ENCODE measurements around the gene KYNU.

The KYNU gene

GRCh38 chr2:142961202-142961601 is 83.7 kb downstream of the KYNU start:
- Histone ChIP-seq H3K36me3 (ENCODE audit: insufficient read depth, low read length) (no peaks in the 10 kb centered on the region), H3K4me1 (ENCODE audit: insufficient read depth, low read length) (no peaks in the 10 kb centered on the region), H2AFZ (ENCODE audit: low read depth, low read length) (no peak overlapping the region), H3K27me3 (ENCODE audit: insufficient read depth, low read length) (no peaks in the 10 kb centered on the region), H3K4me3 (ENCODE audit: low read length) (no peak overlapping the region), H3K9me3 (ENCODE audit: low read length) (no peaks in the 10 kb centered on the region)

DNA sequence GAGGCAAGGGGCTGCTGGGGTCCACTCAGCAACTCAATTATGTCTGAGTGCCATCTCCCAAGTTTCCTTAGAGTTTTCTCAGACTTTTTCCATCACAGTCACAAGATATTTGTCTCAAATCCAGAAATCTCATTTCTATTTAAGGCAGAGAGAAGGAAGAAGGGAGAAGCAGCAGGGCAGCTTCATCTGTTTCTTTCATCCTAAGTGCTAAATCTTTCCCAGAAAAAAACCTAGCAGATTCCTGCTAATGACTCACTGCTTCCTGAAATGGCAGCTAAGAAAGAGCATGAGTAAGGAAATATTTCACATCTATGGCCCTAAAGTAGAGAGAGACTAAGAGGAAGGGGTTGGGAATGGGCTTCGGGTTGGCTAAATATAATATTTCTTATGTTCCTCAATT is 88.0 kb downstream of the KYNU start:
- H3K9me3 ChIP-seq (ENCODE audit: low read length) = no peaks in the 10 kb centered on the region
- H3K4me1 ChIP-seq (ENCODE audit: insufficient read depth, low read length) = no peaks in the 10 kb centered on the region
- no peaks in the 10 kb centered on the region for H3K36me3 ChIP-seq (ENCODE audit: insufficient read depth, low read length)
- no peaks in the 10 kb centered on the region for H3K27me3 ChIP-seq (ENCODE audit: insufficient read depth, low read length)
- no peak overlapping the region for H2AFZ ChIP-seq (ENCODE audit: low read depth, low read length)
- no peak overlapping the region for H3K4me3 ChIP-seq (ENCODE audit: low read length)

DNA sequence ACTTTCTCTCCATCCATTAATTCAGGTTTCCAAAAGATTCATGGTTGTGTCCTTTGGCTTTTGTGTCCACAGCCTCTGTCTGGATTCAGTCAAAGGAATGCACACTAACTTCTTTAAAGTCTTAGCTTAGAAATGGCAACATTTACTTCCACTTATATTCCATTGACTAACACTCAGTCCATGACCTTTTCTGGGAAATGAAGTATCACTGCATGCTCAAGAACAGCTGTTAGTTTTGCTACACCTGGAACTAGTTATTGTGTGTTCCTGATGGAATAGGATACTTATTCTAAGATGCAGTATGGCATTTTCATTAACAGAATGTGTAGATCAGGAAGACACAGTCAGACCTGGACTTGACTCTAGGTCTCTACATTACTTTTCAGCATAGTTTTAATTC is 88.8 kb downstream of the KYNU start:
- no peaks in the 10 kb centered on the region for H3K27me3 ChIP-seq (ENCODE audit: insufficient read depth, low read length)
- H3K4me3 ChIP-seq (ENCODE audit: low read length) = no peak overlapping the region
- H3K4me1 ChIP-seq (ENCODE audit: insufficient read depth, low read length) = no peaks in the 10 kb centered on the region
- no peak overlapping the region for H2AFZ ChIP-seq (ENCODE audit: low read depth, low read length)
- H3K9me3 ChIP-seq (ENCODE audit: low read length) = no peaks in the 10 kb centered on the region
- H3K36me3 ChIP-seq (ENCODE audit: insufficient read depth, low read length) = no peaks in the 10 kb centered on the region

DNA sequence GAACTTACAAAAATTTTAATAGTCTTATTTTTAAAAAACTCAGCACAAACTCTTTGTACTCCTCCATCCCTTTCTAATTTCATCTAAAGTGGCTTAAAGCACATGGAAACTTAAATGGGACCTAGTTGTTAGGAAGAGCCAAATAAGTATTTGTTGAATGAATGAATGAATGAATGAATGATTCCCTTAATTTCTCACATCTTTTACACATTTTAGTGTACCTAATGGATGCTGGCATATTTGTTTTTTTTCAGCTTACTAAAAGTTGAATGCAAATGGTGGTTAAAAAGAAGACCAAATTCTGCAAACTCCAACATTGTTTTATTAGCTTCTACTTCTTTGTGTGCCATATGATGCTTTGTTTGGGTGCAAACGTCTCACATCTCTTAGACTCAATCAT is 89.6 kb downstream of the KYNU start:
- Histone ChIP-seq H2AFZ (ENCODE audit: low read depth, low read length) (no peak overlapping the region), H3K36me3 (ENCODE audit: insufficient read depth, low read length) (no peaks in the 10 kb centered on the region), H3K27me3 (ENCODE audit: insufficient read depth, low read length) (no peaks in the 10 kb centered on the region)

DNA sequence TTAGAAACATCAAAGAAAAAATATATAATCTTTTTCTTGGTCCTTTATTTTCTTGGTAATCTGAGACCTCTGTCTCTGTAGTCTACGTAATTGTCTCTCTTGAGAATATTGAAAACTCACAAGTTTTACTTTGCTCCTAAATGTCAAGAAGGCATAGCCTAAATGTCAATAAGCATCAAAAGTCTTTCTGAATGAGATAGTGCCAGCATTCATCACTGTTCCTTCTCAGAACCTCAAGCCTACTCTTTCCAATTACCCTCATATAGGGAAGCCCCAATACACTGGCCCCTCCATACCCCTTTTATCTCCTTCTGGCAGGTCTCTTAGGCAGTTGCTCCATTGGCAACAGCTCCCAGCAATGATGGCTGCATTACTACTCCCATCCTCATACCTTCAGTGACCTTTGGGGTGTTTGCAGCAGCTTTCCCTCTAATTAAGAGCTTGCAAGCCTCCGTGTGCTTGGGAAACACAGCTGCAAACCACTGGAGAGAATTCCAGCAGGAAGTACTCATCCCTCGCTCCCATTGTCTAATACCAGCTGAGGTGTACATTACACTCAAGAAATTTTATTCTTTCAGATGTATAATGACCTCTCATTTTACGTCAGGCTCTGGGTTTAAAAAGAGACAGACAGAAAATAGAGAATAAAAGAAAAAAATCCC is 95.8 kb downstream of the KYNU start:
- Histone ChIP-seq H3K4me1 (ENCODE audit: insufficient read depth, low read length) (peaks cover 20% of the 10 kb centered on the region), H2AFZ (ENCODE audit: low read depth, low read length) (no peak overlapping the region), H3K4me3 (ENCODE audit: low read length) (no peak overlapping the region), H3K36me3 (ENCODE audit: insufficient read depth, low read length) (no peaks in the 10 kb centered on the region), H3K27me3 (ENCODE audit: insufficient read depth, low read length) (no peaks in the 10 kb centered on the region), H3K9me3 (ENCODE audit: low read length) (no peaks in the 10 kb centered on the region)

More for the DNA sequence above, 89.6 kb downstream of the KYNU start:
- Histone ChIP-seq H3K9me3 (ENCODE audit: low read length) (no peaks in the 10 kb centered on the region), H3K4me1 (ENCODE audit: insufficient read depth, low read length) (no peaks in the 10 kb centered on the region), H3K4me3 (ENCODE audit: low read length) (no peak overlapping the region)

DNA sequence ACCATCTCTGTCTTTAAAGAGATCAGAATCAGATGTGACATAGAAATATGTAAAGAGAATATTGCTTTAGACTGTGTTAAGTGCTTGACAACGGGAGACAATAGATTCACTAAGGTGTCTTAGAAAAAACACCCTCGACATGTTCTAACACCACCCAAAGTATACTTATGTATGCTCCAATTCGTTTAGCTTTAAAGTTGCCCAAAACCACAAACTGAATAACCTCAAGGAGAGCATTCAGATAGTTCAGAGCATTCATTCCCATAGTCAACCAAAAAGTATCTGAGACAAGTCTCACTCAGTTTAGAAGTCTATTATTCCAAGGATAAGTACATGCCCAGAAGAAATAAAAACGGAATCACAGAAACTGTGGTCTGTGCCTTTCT is 96.4 kb downstream of the KYNU start:
- no peaks in the 10 kb centered on the region for H3K36me3 ChIP-seq (ENCODE audit: insufficient read depth, low read length)
- peak overlapping the region; percentile 8 for H2AFZ ChIP-seq (ENCODE audit: low read depth, low read length)
- no peaks in the 10 kb centered on the region for H3K27me3 ChIP-seq (ENCODE audit: insufficient read depth, low read length)
- no peak overlapping the region for H3K4me3 ChIP-seq (ENCODE audit: low read length)
- H3K4me1 ChIP-seq (ENCODE audit: insufficient read depth, low read length) = peaks cover 20% of the 10 kb centered on the region
- no peaks in the 10 kb centered on the region for H3K9me3 ChIP-seq (ENCODE audit: low read length)

DNA sequence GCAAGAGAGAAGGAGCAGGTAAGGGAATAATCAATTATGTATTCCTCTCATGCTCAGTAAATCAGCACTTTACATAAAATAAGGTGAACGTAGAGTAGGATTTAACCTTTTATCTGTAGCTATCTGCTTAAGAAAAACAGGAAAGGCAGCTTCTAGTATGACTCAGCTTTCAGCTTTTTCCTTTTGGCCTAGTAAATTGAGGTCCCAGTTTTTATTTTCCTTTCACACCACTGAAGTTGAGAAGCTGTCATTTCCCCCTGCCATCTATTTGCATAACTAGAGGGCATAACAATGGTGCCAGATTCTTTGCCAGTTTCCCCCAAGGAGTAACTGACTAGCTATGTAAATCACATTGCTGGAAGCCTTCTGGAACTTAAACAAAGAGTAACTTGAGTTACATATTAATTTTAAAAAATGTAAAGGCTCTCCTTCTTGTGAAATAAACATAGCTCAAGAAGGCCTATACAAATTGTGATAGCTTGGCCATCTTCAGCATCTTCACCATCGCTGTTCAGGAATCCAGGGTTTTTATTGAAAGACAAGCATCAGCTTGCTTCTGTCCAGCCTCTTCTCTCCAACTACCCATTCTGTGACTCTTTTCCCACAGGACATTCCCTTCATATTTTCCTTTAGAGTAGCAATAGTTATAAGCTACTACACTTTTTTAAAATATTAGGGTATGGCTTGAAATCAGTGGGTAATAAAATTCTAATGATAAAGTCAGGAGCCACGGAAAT is 97.0 kb downstream of the KYNU start:
- Histone ChIP-seq H3K4me3 (ENCODE audit: low read length) (no peak overlapping the region), H3K27me3 (ENCODE audit: insufficient read depth, low read length) (no peaks in the 10 kb centered on the region), H3K9me3 (ENCODE audit: low read length) (no peaks in the 10 kb centered on the region), H3K36me3 (ENCODE audit: insufficient read depth, low read length) (no peaks in the 10 kb centered on the region), H2AFZ (ENCODE audit: low read depth, low read length) (no peak overlapping the region), H3K4me1 (ENCODE audit: insufficient read depth, low read length) (peaks cover 20% of the 10 kb centered on the region)

GRCh38 chr2:142975239-142975638 is 97.8 kb downstream of the KYNU start:
- Histone ChIP-seq H2AFZ (ENCODE audit: low read depth, low read length) (no peak overlapping the region), H3K9me3 (ENCODE audit: low read length) (no peaks in the 10 kb centered on the region), H3K4me1 (ENCODE audit: insufficient read depth, low read length) (peaks cover 20% of the 10 kb centered on the region), H3K27me3 (ENCODE audit: insufficient read depth, low read length) (no peaks in the 10 kb centered on the region), H3K4me3 (ENCODE audit: low read length) (no peak overlapping the region), H3K36me3 (ENCODE audit: insufficient read depth, low read length) (no peaks in the 10 kb centered on the region)

- Histone ChIP-seq H3K27me3 (ENCODE audit: insufficient read depth, low read length) (no peaks in the 10 kb centered on the region), H2AFZ (ENCODE audit: low read depth, low read length) (peak overlapping the region; percentile 48), H3K36me3 (ENCODE audit: insufficient read depth, low read length) (no peaks in the 10 kb centered on the region), H3K9me3 (ENCODE audit: low read length) (no peaks in the 10 kb centered on the region), H3K4me1 (ENCODE audit: insufficient read depth, low read length) (no peaks in the 10 kb centered on the region), H3K4me3 (ENCODE audit: low read length) (no peak overlapping the region)
These were observed 103.0 kb downstream of the KYNU start for GRCh38 chr2:142980246-142981068.

- H3K4me3 ChIP-seq (ENCODE audit: low read length) = no peak overlapping the region
- no peaks in the 10 kb centered on the region for H3K27me3 ChIP-seq (ENCODE audit: insufficient read depth, low read length)
- no peak overlapping the region for H2AFZ ChIP-seq (ENCODE audit: low read depth, low read length)
- no peaks in the 10 kb centered on the region for H3K4me1 ChIP-seq (ENCODE audit: insufficient read depth, low read length)
- no peaks in the 10 kb centered on the region for H3K9me3 ChIP-seq (ENCODE audit: low read length)
- H3K36me3 ChIP-seq (ENCODE audit: insufficient read depth, low read length) = no peaks in the 10 kb centered on the region
These were observed 103.6 kb downstream of the KYNU start for GRCh38 chr2:142981069-142981378.

DNA sequence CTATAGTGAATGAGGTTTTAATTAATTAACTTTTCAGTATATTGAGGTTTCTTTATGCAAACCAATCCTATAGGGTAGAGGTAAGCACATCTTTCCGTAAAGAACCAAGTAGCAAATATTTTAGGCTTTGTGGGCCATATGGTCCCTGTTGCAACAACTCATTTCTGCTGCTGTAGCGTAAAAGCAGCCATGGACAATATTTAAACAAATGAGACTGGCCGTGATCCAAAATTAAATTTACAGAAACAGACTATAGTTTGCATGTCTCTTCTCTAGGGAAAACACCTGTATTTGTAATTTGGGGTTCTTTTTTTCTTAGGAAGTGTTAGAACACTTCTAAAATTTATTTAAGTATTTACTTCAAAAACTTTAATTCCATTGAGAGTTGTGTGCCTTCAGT is 104.3 kb downstream of the KYNU start:
- no peaks in the 10 kb centered on the region for H3K36me3 ChIP-seq (ENCODE audit: insufficient read depth, low read length)
- H3K9me3 ChIP-seq (ENCODE audit: low read length) = no peaks in the 10 kb centered on the region
- H3K4me1 ChIP-seq (ENCODE audit: insufficient read depth, low read length) = no peaks in the 10 kb centered on the region
- no peaks in the 10 kb centered on the region for H3K27me3 ChIP-seq (ENCODE audit: insufficient read depth, low read length)
- no peak overlapping the region for H2AFZ ChIP-seq (ENCODE audit: low read depth, low read length)
- no peak overlapping the region for H3K4me3 ChIP-seq (ENCODE audit: low read length)

DNA sequence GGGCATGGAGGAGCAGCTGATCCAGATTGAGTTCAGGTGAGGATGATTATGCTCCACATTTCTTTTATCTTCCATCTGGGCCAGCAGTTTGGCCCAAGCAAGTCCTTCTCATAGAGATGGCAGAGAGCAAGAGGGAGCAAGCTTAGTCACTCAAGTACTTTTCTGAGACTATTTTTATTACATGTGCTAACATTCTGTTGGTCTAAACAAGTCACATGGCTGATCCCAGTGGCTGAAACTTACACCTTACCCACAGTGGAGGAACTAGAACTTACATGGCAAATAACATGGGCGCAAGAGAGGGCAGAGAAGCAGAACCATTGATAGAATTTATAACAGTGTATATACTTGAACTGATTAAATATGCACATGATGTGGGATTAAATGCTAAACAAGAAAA is 105.7 kb downstream of the KYNU start:
- no peak overlapping the region for H2AFZ ChIP-seq (ENCODE audit: low read depth, low read length)
- no peaks in the 10 kb centered on the region for H3K27me3 ChIP-seq (ENCODE audit: insufficient read depth, low read length)
- no peaks in the 10 kb centered on the region for H3K9me3 ChIP-seq (ENCODE audit: low read length)
- H3K36me3 ChIP-seq (ENCODE audit: insufficient read depth, low read length) = no peaks in the 10 kb centered on the region
- no peak overlapping the region for H3K4me3 ChIP-seq (ENCODE audit: low read length)
- no peaks in the 10 kb centered on the region for H3K4me1 ChIP-seq (ENCODE audit: insufficient read depth, low read length)

DNA sequence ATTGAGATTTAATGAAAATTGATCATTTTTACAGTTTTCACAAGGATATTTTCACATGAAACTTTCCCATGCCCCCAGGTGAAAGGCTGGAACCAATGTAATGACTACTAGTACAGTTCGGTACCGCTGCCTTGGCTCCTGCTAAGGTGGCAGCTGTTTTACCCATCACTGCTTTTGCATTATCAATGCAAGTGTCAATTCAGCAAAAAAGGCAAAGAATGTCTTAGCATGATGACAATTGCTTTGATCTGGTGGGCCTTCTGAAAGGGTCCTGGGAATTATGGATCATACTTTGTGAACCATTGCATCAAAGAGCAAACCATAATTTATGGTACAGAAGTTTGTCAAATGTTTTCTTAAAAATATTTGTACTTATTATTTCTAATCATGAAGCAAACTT is 107.2 kb downstream of the KYNU start:
- Histone ChIP-seq H3K4me3 (ENCODE audit: low read length) (no peak overlapping the region), H2AFZ (ENCODE audit: low read depth, low read length) (no peak overlapping the region), H3K4me1 (ENCODE audit: insufficient read depth, low read length) (peaks cover 3% of the 10 kb centered on the region), H3K27me3 (ENCODE audit: insufficient read depth, low read length) (no peaks in the 10 kb centered on the region), H3K36me3 (ENCODE audit: insufficient read depth, low read length) (no peaks in the 10 kb centered on the region), H3K9me3 (ENCODE audit: low read length) (no peaks in the 10 kb centered on the region)

Data from neuron (in vitro differentiated cells).